Activated CD8-positive, alpha-beta T cell treated with anti-CD3 and anti-CD28 coated beads for 36 hours (primary cell): ENCODE results near the gene UNC45B. TPM values are rescaled to one million over a fixed set of nuclear protein-coding genes. Genes with fewer than 3 reads are reported as not detected.

Experiments used
- ATAC-seq: fragments of 200-7000 bp; cut with Tn5 transposase; one replicate; pipeline ENCODE4 v1.10.0; 2021; ENCODE audit warnings: mild to moderate bottlenecking, moderate library complexity
- CTCF ChIA-PET: fragments of 350-600 bp; sonication (Branson Sonifier 250); formaldehyde crosslinking; loops from one replicate; lab custom pipeline; 2021; ENCODE audit warnings: antibody characterized with exemption; lab: Charles Lee
- POLR2A ChIA-PET: fragments of 350-600 bp; sonication (Branson Sonifier 250); formaldehyde crosslinking; loops from one replicate; lab custom pipeline; 2021; ENCODE audit warnings: antibody characterized with exemption; lab: Charles Lee
- DNase-seq: peaks from one replicate; pipeline ENCODE4 v3.0.0-alpha.2; 2020
- H3K27ac Mint-ChIP-seq: one replicate; pipeline ENCODE4 v1.8.0; 2021; ENCODE audit warnings: mild to moderate bottlenecking, mixed read lengths
- H3K27me3 Mint-ChIP-seq: one replicate; pipeline ENCODE4 v1.8.0; 2021; ENCODE audit warnings: mixed read lengths
- H3K36me3 Mint-ChIP-seq: one replicate; pipeline ENCODE4 v1.8.0; 2021; ENCODE audit warnings: low read depth, mixed read lengths
- H3K4me1 Mint-ChIP-seq: one replicate; pipeline ENCODE4 v1.8.0; 2021; ENCODE audit warnings: low read depth, mixed read lengths
- H3K4me3 Mint-ChIP-seq: one replicate; pipeline ENCODE4 v1.8.0; 2021; ENCODE audit warnings: mild to moderate bottlenecking, moderate library complexity, mixed read lengths
- H3K9me3 Mint-ChIP-seq: one replicate; pipeline ENCODE4 v1.8.0; 2021; ENCODE audit warnings: mixed read lengths
- intact Hi-C: fragments of 100-400 bp; cut with micrococcal nuclease; formaldehyde crosslinking; loops from one replicate; pipeline ENCODE4 v1.10.0; 2022
- total RNA-seq, 2 experiments: library from RNA; stranded (reverse); gene quantifications; one replicate each; pipeline ENCODE4 v1.2.3, GENCODE V29; 2021
- TF ChIP-seq, protein P1 (sequence below): fragments of 200-600 bp; IDR thresholded peaks from one replicate; pipeline ENCODE4 v1.8.0; 2022; ENCODE audit warnings: antibody characterized with exemption, mild to moderate bottlenecking

Gene UNC45B
- total RNA-seq, 2 experiments from 2014 or later, result 0.11 TPM; not detected in 1

DNA sequence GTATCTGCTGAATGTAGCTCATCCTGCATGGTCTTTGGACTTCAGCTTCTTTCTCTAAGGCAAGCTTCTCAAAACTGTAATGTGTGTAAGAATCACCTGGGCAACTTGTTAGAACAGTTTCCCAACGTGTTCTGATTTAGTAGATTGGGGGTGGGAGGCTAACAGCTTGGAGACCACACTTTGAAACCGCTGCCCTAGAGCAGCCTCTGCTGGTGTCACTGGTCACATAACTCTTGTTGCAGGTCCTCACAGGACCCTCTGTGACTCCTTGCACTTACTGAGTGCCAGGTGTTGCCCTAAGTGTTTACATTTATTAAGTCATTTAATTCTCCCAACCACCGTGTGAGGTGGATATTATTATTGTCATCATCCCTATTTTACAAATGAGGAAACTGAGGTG lies 36.7 kb downstream of the UNC45B start:
- Mint-ChIP-seq H3K36me3 (no peaks in the 10 kb centered on the region), H3K9me3 (peaks cover 3% of the 10 kb centered on the region), H3K4me3 (no peak overlapping the region), H3K4me1 (peaks cover 69% of the 10 kb centered on the region), H3K27me3 (no peaks in the 10 kb centered on the region), H3K27ac (no peak overlapping the region)
- DNase-seq, result no peak
- POLR2A ChIA-PET, result no interaction called here
- TF ChIP-seq, protein P1, sequence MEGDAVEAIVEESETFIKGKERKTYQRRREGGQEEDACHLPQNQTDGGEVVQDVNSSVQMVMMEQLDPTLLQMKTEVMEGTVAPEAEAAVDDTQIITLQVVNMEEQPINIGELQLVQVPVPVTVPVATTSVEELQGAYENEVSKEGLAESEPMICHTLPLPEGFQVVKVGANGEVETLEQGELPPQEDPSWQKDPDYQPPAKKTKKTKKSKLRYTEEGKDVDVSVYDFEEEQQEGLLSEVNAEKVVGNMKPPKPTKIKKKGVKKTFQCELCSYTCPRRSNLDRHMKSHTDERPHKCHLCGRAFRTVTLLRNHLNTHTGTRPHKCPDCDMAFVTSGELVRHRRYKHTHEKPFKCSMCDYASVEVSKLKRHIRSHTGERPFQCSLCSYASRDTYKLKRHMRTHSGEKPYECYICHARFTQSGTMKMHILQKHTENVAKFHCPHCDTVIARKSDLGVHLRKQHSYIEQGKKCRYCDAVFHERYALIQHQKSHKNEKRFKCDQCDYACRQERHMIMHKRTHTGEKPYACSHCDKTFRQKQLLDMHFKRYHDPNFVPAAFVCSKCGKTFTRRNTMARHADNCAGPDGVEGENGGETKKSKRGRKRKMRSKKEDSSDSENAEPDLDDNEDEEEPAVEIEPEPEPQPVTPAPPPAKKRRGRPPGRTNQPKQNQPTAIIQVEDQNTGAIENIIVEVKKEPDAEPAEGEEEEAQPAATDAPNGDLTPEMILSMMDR, result no peak
- CTCF ChIA-PET, result interaction anchor here (0.7 to 1.6 kb wide), 5 partner anchors 18 to 378 kb away, joined by 3 to 8 read pairs (median 3); partner anchors contain the start of gene SLFN12L
- intact Hi-C loops, result no loop called here
- no peak for ATAC-seq

DNA sequence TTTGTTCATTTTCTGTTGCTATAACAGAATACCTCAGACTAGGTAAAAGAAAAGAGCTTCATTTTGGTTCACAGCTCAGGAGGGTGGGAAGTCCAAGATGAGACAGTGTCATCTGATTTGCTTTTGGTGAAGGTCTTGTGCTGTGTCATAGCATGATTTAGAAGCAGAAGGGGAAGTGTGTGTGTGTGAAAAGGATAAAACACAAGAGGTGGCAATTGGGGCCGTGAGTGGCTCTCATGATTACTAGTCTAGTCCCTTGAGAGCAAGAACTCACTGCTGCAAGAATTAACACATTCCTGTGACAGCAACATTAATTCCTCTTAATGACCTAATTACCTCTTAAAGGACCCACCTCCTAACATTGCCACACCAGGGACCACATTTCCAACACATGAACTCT lies 38.2 kb downstream of the UNC45B start:
- H3K36me3 Mint-ChIP-seq, result no peaks in the 10 kb centered on the region
- H3K27ac Mint-ChIP-seq, result no peak overlapping the region
- H3K4me1 Mint-ChIP-seq, result peaks cover 67% of the 10 kb centered on the region
- POLR2A ChIA-PET, result interaction anchor here (0.6 kb wide), 1 partner anchor 56 kb away, joined by 3 read pairs; no protein-coding TSS in a partner anchor
- intact Hi-C loops, result no loop called here
- peak; percentile 60 for ATAC-seq
- no peak overlapping the region for H3K4me3 Mint-ChIP-seq
- no peaks in the 10 kb centered on the region for H3K27me3 Mint-ChIP-seq
- TF ChIP-seq, protein P1, result no peak
- CTCF ChIA-PET, result interaction anchor here (1.0 kb wide), 1 partner anchor 53 kb away, joined by 3 read pairs; no protein-coding TSS in a partner anchor
- peak; percentile 48 for DNase-seq
- H3K9me3 Mint-ChIP-seq, result no peaks in the 10 kb centered on the region

DNA sequence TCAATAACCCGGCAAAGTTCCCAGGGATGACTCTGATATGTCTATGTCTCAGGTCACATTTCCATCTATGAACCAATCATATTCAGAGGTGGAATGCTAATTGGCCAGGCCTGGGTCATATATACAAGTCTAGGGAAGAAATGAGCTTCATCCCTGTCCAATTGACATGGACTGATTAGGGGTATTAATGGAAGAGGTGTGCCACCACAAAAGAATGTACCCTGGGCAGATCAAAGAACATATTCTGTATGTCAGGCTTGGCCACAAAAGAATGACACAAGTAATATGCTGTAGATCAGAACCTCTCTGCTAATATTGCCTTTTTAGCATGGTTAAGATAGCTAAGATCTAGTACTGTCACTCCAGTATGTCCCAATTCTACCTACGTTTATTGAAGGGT lies 39.9 kb downstream of the UNC45B start:
- no peak overlapping the region for H3K27ac Mint-ChIP-seq
- TF ChIP-seq, protein P1, result no peak
- DNase-seq (no peak), ATAC-seq (no peak)
- no peaks in the 10 kb centered on the region for H3K36me3 Mint-ChIP-seq
- H3K9me3 Mint-ChIP-seq, result no peaks in the 10 kb centered on the region
- ChIA-PET CTCF (interaction anchor here (0.9 to 2.1 kb wide), 2 partner anchors 27 to 53 kb away, joined by 5 read pairs; no protein-coding TSS in a partner anchor), POLR2A (interaction anchor here (0.6 to 1.6 kb wide), 6 partner anchors 15 to 470 kb away, joined by 3 to 7 read pairs (median 3); partner anchors contain the start of gene SLFN5)
- peaks cover 70% of the 10 kb centered on the region for H3K4me1 Mint-ChIP-seq
- H3K27me3 Mint-ChIP-seq, result no peaks in the 10 kb centered on the region
- intact Hi-C loops, result no loop called here
- no peak overlapping the region for H3K4me3 Mint-ChIP-seq

- ChIA-PET POLR2A (interaction anchor here (0.6 to 1.6 kb wide), 6 partner anchors 16 to 638 kb away, joined by 3 to 7 read pairs (median 4); partner anchors contain the start of gene SLFN5), CTCF (interaction anchor here (0.9 to 2.1 kb wide), 2 partner anchors 26 to 52 kb away, joined by 5 read pairs; no protein-coding TSS in a partner anchor)
- Mint-ChIP-seq H3K27ac (peak overlapping the region; percentile 71), H3K27me3 (no peaks in the 10 kb centered on the region), H3K4me3 (peak overlapping the region; percentile 37), H3K4me1 (peaks cover 70% of the 10 kb centered on the region), H3K36me3 (no peaks in the 10 kb centered on the region), H3K9me3 (no peaks in the 10 kb centered on the region)
- intact Hi-C loops, result no loop called here
- ATAC-seq, result peak; percentile 55
- TF ChIP-seq, protein P1, result no peak
- peak; percentile 49 for DNase-seq
Observed at GRCh38 chr17:35188111-35188510, 40.5 kb downstream of the UNC45B start.

- Mint-ChIP-seq H3K27ac (peak overlapping the region; percentile 76), H3K9me3 (peaks cover 2% of the 10 kb centered on the region), H3K27me3 (no peaks in the 10 kb centered on the region), H3K4me1 (peaks cover 65% of the 10 kb centered on the region), H3K36me3 (no peaks in the 10 kb centered on the region), H3K4me3 (peak overlapping the region; percentile 65)
- POLR2A ChIA-PET, result interaction anchor here (0.9 kb wide), 1 partner anchor 349 kb away, joined by 3 read pairs; no protein-coding TSS in a partner anchor
- no peak for ATAC-seq
- CTCF ChIA-PET, result interaction anchor here (2.1 kb wide), 1 partner anchor 25 kb away, joined by 8 read pairs; no protein-coding TSS in a partner anchor
- TF ChIP-seq, protein P1, result no peak
- no peak for DNase-seq
- intact Hi-C loops, result no loop called here
Observed at GRCh38 chr17:35189291-35189690, 41.7 kb downstream of the UNC45B start.
